Vagina (tissue), 2 donors: Measurements from ENCODE around the gene KLHL33.

ENCODE experiments used
- CTCF ChIP-seq, 3 experiments: fragments of 450-650 bp in 2 of 3; fragments of 200-600 bp in 1 of 3; sonication (generic) in 1 of 3; IDR thresholded peaks; one replicate each; pipeline ENCODE4 v1.5.1; 2017 to 2019; ENCODE audit warnings: antibody characterized with exemption in 3 of 3, mild to moderate bottlenecking in 2 of 3, moderate library complexity in 2 of 3
- POLR2A ChIP-seq, 2 donors: fragments of 450-650 bp; IDR thresholded peaks; one replicate each; pipeline ENCODE4 v1.6.1; 2017; ENCODE audit warnings: antibody characterized with exemption in 2 of 2, mild to moderate bottlenecking in 2 of 2, moderate library complexity in 2 of 2

GRCh38 chr14:20440882-20441281 lies 4.9 kb upstream of the KLHL33 start:
- TF ChIP-seq POLR2A (IDR thresholded peaks at IDR 0.05): no peak
- no peak for TF ChIP-seq CTCF (IDR thresholded peaks at IDR 0.05)
